ENCODE results near the gene MZT2B.
A peak's percentile ranks its signal among the peaks of the same experiment; 100 is the strongest.
"Not testable (repeated sequence)": the region's sequence is repeated elsewhere in the genome, so short reads cannot be mapped to it uniquely, and the experiment has no call there.

The MZT2B gene

DNA sequence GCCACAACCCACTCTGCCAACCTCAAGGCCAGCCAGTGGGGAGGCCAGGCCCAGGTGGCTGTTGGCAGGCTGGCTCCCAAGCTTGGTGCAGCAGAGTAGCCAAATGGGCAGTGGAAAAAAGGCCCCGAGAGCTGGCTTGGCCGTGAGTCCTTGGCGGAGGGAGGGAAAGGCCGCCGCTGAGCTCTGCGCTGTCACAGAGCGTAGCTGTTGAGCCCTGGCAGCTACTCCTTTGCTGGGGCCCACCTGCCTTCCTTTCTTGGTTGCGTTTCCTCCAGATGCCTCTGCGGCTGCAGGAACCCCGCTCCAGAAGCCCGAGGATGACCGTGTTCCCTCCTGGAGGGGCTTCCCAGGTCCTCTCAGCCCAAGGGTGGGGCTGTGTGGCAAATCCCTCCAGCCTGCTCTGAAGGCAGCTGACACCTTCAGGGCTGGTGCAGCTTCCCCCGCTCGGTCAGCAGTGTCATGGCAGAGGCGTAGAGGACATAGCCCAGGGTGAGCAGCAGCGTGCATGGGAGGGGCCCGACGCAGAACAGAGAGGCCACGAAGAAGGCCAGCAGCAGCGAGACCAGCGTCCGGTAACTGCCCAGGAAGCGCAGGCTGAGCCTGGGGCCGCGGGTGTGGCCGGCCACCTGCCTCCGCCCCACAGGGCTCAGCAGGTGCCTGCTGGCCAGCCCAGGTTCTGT, 29.8 kb upstream of the MZT2B start:
- DNase-seq, result peak in 3 of 10 donors; percentile 60 to 77 (median 72)
- intact Hi-C loops (cut with DNase I), result not testable (repeated sequence)

DNA sequence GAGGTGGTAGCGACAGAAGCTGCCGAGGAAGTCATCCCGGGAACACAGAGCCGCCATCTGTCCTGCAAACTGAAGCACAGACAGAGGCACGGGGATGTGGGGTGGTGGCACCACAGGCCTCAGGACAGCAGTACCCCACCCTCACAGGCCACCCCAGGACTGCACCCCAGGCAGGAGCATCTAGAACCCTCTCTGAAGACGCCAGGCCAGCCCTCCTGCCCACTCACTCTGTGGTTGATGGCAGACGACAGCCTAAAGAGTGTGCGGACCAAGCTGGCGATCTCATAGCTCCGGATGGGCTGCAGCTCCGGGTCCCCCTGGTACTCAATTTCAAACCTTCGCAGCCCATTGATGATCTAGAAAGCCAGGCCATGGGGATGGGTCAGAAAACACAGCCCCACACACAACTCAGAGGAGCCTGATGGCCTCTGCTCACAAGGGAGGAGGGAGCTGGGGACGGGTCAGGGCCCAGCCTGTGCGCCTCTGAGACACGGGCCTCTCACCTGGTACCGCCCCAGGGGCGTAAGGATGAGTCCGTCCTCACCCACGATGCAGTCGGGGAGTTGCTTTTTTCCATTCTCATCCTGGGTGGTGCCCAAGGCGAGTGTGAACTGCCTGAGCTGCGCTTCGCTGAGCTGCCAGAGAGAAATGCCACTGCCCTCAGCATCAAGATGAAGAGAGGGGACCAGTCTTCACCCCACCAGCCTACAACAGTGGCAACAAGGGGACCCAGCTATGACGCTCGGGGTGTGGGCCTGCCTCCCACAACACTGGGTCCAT, 29.1 kb upstream of the MZT2B start:
- DNase-seq, result peak in 3 of 10 donors; percentile 46 to 71 (median 52)
- intact Hi-C loops (cut with DNase I), result no loop called here

DNA sequence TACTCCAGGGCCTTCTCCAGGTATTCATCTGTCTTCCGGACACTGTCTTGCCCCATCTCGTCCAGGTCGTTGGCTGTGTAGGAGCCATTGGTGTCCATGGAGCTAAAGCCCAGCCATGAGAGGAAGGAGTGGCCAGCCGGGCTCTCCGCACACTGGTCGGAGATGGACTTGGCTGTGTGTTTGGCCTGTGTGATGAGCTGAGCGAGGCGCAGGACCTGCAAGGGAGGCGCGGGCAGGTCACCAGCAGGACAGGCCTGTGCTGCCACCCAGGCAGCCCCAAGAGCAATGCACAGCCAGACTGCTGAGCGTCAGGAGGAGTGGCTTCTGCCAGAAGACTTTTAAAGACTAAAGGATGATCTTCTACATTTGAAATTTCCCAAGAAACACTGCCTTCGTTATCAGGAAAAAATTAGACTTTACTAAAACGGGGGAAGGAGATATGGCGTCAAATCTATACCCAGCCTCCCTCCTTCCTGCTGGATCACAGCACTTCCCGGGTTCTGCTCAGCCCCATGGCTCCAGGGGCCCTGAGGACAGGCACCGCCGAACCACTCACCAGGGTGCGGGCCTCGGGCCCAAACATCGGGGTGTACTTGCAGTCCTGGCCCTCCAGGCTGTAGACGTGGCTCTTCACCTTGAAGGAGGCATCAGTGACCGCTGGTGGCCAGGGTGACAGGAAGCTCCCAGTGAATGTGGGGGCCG, 28.2 kb upstream of the MZT2B start:
- DNase-seq, result peak in 2 of 10 donors; percentile 50 to 73
- intact Hi-C loops (cut with DNase I), result not testable (repeated sequence)

DNA sequence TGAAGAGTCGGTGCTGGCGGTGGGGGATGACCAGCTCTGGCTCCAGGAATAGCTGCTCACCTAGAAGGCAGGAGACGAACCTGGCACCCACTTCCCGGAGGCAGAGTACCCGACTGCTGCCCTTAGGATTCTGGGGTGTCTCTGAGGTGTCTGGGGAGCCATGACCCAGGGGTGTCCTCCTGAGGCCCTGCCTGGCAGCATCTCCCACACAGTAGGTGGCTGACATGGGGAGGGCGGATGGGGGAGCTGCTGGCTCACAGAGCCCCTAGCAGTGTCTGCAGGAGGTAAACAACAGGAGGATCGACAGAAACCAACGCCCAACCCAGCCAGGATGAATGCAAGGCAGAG, 27.7 kb upstream of the MZT2B start:
- DNase-seq, result peak in 1 of 10 donors; percentile 68
- intact Hi-C loops (cut with DNase I), result not testable (repeated sequence)

DNA sequence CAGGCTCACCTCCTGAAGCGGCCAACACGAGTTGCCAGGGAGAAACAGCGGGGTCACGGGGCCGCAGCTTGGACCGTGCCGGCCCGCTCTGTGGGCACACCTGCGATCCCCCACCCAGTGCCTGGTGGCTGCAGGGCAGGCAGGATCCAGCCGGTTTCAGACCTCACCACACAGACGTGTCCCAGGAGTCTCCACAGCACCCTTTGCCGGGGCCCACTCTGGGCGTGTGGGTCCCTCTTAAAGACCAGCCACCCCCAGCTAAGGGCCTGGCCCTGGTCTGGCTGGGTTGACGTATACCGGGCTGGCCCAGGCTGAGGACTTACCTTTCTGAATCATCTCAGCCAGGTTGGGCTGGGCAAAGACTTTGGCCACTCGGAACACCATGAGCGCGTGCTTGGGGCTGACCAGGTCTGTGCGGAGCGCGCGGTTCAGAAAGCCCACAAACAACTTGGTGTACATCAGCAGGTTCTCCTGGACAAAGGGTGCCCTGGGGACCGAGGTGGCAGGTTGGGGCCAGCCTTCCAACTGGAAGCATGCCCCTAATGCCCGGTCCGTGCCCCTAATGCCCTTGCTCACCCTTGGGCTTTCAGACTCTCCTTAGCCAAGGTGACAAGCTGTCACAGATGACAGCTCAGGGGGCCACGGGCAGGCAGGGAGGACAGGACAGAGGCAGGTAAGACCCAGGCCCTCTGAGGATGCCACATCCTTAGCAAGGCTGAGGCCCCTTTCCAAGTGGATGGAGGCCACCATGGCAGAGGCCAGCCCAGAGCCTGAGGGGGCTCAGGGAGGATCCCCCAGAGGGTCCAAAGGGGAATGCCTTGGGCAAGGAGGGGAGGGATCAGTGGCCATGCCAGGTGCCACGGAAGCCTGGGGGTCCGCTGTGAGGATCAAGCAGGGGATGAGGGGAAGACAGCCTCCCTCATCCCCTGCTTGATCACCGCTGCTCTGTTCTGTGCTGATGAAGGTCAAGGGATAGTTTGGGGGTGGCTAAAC, 27.0 kb upstream of the MZT2B start:
- intact Hi-C loops (cut with DNase I), result no loop called here

DNA sequence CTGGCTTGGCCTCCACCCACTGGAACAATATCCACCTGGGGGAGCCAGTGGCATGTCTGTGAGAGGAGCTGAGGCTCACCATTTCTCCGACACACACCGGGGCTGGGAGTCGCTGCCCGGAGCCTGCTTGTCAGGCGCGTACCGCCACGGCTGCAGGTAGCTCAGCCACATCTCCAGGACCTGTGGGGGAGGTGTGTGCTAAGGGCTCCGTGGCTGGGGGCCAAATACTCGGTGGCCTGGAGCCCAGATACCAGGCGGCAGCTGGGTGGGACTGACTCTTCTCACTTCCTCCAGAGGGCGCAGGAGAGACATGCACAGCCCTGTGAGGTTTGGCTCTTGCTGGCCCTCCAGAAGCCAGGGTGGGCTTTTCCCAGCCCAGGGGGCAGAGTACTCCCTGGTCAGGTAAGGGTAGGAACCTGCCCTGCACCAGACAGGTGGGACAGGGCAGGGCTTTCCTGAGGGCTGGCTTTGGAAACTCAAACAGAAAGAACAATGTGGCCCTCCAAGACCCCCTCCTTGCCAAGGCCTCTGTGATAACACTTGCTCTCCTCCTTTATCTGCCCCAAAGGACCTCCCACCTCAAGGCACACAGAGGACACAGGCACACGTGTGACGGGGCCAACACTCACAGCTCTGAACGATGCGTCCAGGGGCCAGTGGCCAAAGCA, 26.0 kb upstream of the MZT2B start:
- intact Hi-C loops (cut with DNase I), result not testable (repeated sequence)
- DNase-seq, result peak in 8 of 10 donors; percentile 32 to 92 (median 48)

More for the DNA sequence above, 27.0 kb upstream of the MZT2B start:
- DNase-seq, result peak in 3 of 10 donors; percentile 58 to 80 (median 78)

DNA sequence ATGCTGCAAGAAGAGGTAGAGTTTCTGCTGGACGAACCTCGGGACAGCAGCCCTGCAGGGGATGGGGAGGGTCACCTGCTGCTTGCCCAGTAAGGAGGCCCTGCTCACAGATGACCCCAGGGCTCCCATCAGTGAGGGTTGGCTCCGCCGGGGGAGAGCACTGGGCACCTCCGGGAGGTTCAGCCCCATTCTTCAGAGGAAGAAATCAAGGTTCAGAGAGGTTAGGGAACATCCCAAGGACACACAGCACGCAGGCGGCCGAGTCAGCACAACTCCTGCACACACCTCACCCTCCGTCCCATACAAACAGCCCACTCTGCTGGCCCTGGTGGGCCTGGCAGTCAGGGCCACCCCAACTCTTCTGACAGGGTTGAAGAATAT, 25.4 kb upstream of the MZT2B start:
- intact Hi-C loops (cut with DNase I), result no loop called here
- DNase-seq, result peak in 3 of 10 donors; percentile 45 to 58 (median 50)

DNA sequence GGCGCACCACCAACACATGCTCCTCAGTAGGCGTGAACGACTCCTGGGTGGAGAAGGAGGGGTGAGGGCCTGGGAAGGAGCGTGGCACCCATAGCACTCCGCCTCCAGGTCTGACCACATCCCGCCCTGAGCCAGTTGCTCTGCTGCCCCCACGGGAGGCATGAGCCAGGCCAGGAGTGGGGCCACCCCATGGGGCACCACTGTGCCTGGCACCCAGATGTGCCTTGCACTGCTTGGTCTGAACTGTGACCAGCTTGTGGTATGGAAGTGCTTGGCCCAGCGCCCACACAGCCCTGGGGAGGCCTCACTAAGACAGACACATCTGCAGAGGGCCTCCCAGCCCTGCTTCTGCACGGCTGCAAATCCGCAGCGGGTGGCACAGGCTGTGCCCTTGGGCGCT, 24.7 kb upstream of the MZT2B start:
- peak in 3 of 10 donors; percentile 61 to 79 (median 75) for DNase-seq
- intact Hi-C loops (cut with DNase I), result not testable (repeated sequence)

DNA sequence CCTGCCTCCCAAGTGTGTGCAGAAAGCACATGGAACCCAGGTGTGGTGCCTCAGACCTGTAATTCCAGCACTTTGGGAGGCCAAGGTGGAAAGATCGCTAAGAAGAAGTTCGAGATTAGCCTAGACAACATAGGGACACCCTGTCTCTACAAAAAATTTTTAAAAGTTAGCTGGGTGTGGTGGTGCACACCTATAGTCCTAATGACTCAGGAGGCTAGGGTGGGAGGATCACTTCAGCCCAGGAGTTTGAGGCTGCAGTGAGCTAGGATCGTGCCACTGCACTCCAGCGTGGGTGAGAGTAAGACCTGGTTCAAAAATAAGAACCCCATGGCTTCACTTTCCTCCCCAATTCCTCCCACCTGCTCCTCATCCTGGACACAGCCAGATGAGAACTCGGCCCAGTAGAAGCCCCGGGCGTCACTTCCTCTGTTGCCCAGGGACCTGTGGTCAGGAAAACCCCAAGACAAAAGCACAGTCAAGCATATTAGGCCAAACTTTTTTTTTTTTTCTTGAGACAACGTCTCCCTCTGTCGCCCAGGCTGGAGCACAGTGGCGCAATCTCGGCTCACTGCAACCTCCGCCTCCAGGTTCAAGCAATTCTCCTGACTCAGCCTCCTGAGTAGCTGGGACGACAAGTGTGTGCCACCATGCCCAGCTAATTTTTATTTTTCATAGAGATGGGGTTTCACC, 24.1 kb upstream of the MZT2B start:
- DNase-seq, result peak in 3 of 10 donors; percentile 62 to 67 (median 64)
- intact Hi-C loops (cut with DNase I), result not testable (repeated sequence)

DNA sequence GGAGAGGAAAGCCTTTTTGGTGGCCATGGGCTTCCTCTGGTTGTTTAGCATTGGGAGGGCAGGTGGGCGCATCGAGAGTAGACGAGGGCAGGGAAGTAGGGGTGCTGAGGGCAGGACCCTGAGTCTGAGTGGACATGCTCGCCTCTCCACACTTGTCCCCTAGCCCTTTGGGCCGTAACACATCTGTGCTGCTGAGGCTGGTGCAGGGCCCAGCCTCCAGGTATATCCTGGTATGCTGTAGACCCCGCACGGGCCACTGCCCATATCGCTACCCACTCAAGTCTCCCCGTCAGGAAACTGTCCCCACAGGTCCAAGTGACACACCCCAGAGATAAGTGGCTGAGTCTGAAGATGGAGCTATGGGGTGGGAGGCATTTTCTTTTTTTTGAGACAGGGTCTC, 23.4 kb upstream of the MZT2B start:
- intact Hi-C loops (cut with DNase I), result no loop called here
- DNase-seq, result peak in 3 of 10 donors; percentile 33 to 64 (median 34)

DNA sequence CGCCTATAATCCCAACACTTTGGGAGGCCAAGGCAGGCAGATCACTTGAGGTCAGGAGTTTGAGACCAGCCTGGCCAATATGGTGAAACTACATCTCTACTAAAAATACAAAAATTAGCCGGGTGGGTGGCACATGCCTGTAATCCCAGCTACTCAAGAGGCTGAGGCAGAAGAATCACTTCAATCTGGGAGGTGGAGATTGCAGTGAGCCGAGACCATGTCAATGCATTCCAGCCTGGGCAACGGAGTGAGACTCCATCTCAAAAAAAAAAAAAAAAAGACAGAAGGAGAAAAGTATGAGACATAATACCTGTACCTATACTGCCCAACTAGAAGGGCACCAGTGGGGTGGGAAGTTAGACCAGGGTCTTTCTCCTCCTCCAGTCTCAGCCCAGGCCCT, 22.7 kb upstream of the MZT2B start:
- intact Hi-C loops (cut with DNase I), result not testable (repeated sequence)
- DNase-seq, result peak in 1 of 10 donors; percentile 20

DNA sequence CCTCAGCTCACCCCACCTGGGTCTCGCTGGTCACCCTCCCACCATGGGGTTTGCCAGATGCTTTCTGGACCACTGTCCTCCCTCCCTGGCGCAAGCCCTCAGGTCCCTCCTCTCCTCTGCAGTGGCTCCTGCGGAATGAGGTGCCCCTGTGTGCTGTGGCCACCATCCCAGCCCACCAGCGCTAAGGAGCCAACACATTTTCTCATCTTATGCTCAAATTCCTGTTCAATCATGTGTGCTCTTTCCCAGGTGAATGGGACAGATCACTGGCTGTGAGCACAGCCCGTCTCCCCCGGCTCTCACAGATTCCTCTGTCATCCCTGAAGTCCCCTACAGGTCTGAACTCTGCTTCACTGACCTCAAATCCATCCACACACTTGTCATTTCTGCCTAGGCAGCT, 21.9 kb upstream of the MZT2B start:
- intact Hi-C loops (cut with DNase I), result no loop called here

DNA sequence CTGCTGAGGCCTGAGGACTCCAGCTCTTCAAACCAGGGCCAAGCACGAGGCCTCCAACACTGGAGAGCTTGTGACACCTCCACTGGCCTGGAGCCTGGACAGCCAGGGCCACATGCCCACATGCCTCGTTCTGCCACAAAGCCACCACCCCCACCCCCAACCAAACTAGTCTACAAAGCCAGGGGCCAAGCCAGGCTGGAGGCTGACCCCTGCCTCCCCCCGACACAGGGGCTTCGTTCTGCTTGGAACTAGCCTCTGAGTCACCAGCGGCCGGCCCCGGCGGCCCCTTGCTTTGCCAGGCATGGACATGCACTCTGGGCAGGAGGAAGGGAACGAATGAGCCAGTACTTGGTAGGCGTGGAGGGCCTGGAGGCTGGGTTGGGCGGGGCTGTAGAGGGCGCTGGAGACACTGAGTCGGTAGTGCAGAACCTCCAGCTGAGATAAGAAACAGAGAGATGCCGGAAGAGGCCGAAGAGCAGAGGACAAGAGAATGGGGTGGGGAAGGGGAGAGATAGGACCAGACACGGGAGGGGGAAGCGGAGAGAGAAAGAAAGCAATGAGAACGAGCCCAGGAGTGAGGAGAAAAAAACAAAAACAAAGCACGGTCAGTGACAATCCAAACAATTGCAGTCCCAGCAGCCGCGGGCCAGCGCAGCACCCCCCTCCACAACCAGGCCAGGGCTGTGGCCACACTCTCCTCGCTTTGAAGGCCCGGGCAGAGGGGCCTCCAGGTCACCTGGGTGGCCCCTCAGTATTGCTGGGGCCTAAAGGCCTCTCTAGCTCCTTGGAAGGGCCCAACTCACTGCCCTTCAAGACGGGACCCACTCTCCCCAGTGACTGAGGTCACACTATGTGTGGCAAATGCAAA, 21.0 kb upstream of the MZT2B start:
- intact Hi-C loops (cut with DNase I), result not testable (repeated sequence)
- DNase-seq, result peak in 2 of 10 donors; percentile 29 to 75

More for the DNA sequence above, 21.9 kb upstream of the MZT2B start:
- peak in 1 of 10 donors; percentile 26 for DNase-seq

DNA sequence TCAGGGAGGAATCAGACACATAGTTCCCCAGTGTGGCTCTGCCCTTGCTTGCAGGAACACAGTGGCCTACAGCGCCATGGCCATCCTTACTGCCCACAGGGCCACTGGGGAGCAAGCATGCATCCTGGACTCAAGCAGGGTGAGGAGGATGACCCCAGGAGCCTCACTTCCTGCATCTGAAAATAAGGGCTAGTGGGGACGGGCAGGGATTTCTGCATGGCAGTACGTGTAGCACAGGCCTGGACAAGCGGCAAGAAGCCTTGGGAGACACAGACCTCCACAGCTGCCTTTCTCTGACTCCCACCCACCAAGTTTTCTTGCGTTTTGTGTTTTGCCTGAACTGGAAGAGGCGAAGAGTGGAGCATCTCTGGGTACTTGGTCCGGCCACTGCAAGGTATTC, 19.6 kb upstream of the MZT2B start:
- peak in 2 of 10 donors; percentile 32 to 73 for DNase-seq
- intact Hi-C loops (cut with DNase I), result not testable (repeated sequence)

DNA sequence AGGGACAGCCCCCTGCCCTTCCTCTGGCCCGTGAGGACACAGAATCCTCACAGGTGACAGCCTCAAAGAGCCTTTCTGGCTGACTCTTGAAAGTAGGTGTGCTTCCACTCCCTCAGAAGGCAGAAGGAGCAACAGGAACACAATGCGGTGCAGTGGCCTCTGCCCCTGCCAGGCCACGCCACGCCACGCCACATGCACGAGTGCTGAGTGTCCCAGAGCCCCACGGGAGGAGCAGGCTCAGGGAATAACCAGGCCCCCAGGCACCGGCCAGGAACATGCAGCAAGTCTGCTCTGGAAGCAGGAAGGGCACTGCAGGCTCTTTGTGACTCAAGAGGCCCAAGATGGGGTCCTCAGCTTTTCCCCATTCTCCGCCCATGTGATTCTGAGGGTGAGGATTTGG, 19.1 kb upstream of the MZT2B start:
- peak in 3 of 10 donors; percentile 40 to 81 (median 74) for DNase-seq
- intact Hi-C loops (cut with DNase I), result no loop called here

DNA sequence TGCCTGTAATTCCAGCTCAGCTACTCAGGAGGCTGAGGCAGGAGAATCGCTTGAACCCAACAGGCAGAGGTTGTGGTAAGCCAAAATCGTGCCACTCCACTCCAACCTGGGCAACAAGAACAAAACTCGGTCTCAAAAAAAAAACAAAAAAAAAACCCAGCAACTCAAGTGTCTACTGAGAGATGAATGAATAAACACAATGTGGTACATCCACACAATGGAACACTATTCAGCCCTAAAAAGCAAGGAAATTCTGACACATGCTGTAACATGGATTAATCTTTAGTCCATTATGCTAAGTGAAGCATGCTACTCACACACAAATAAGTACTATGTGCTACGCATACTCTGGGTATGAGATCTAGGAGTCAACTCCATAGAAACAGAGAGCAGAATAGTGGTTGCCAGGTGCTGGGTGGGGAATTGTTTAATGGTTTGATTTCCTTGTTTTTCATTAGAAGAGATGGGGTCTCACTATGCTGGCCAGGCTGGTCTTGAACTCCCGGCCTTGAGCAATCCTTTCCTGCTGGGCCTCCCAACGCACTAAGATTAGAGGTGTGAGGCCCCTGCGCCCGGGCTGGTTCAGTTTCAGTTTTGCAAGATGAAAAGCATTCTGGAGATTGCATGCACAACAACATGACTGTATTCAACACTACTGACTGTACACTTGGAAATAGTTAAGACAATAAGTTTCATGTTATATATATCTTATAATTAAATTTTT, 16.6 kb upstream of the MZT2B start:
- intact Hi-C loops (cut with DNase I), result no loop called here

DNA sequence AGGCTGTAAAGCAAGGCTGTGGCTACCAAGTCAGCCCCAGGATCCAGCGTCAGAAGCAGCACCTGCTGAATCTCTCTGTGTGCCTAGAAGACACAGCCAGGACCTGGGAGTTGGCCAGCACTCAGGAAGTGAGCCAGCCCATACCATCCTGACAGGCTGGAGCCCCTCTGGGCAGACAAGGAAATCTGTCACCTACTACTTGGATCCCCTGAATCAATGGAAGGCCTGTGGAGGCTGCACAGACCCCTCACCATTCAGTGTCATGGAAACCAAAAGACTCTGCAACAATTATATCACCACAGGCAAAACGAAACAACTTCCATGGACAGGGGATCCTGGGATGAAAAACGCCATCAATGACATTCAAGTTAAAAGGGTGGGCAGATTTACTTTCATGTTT, 15.5 kb upstream of the MZT2B start:
- intact Hi-C loops (cut with DNase I), result not testable (repeated sequence)
- peak in 1 of 10 donors; percentile 11 for DNase-seq

More for the DNA sequence above, 16.6 kb upstream of the MZT2B start:
- DNase-seq, result peak in 2 of 10 donors; percentile 14 to 35

Measured in posterior cingulate gyrus (tissue), 11 donors.